Measurements from ENCODE around the gene MMD. TPM values are rescaled to one million over a fixed set of nuclear protein-coding genes. Genes with fewer than 3 reads are reported as not detected.

Gene MMD
- total RNA-seq, 6 experiments from 2014 or later = 2.8 to 17.2 (median 12.4) TPM

GRCh38 chr17:55377671-55378275, 43.9 kb downstream of the MMD start:
- no peak for TF ChIP-seq CTCF (IDR thresholded peaks at IDR 0.05)
- TF ChIP-seq POLR2A (IDR thresholded peaks at IDR 0.05) = no peak
- ATAC-seq (no peak), DNase-seq (no peak)
- 84% methylated on average over 5 of the region's 6 CpGs for WGBS (ENCODE audit: insufficient coverage, low coverage, low lambda C conversion rate, missing lambda C conversion rate)
- Histone ChIP-seq H3K27ac (no peak overlapping the region), H3K4me1 (no peaks in the 10 kb centered on the region), H3K36me3 (no peaks in the 10 kb centered on the region), H3K27me3 (no peaks in the 10 kb centered on the region), H3K9me3 (no peaks in the 10 kb centered on the region), H3K4me3 (no peak overlapping the region)
- intact Hi-C loops (cut with DNase I) = no loop called here

GRCh38 chr17:55368706-55369105, 52.9 kb downstream of the MMD start:
- no peaks in the 10 kb centered on the region for H3K4me1 ChIP-seq
- H3K36me3 ChIP-seq = no peaks in the 10 kb centered on the region
- 20% methylated on average over 1 of the region's 3 CpGs for WGBS (ENCODE audit: insufficient coverage, low coverage, low lambda C conversion rate, missing lambda C conversion rate)
- no peak for DNase-seq
- intact Hi-C loops (cut with DNase I) = no loop called here
- no peak for ATAC-seq
- H3K27me3 ChIP-seq = no peaks in the 10 kb centered on the region
- TF ChIP-seq CTCF (IDR thresholded peaks at IDR 0.05) (no peak), POLR2A (IDR thresholded peaks at IDR 0.05) (no peak)
- no peak overlapping the region for H3K4me3 ChIP-seq
- H3K27ac ChIP-seq = no peak overlapping the region
- no peaks in the 10 kb centered on the region for H3K9me3 ChIP-seq

DNA sequence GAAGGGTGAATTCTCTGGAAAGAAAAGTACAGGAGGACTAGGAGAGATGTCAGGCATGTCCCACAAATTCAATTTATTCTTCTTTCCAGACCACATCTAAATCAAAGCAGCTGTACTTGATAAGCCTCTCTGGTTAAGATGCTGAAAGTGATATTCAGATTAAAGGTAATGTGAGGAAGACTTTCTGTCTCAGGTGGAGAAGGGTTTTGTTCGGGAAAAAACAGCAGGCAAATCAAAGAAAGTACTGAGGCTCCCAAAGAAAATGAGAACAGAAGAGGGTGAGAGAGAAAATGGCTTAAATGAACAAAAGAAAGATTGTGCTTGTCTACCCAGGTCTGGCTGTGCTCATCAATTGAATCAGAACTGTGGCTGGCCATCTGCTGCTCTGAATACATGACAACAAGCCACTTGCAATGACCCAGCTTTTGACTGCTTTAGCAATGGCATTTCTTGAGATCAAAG, 55.6 kb downstream of the MMD start:
- H3K9me3 ChIP-seq = no peaks in the 10 kb centered on the region
- TF ChIP-seq POLR2A (IDR thresholded peaks at IDR 0.05) = no peak
- TF ChIP-seq CTCF (IDR thresholded peaks at IDR 0.05) = no peak
- no peaks in the 10 kb centered on the region for H3K4me1 ChIP-seq
- no peak overlapping the region for H3K27ac ChIP-seq
- no peaks in the 10 kb centered on the region for H3K36me3 ChIP-seq
- H3K27me3 ChIP-seq = no peaks in the 10 kb centered on the region
- ATAC-seq = no peak
- intact Hi-C loops (cut with DNase I) = no loop called here
- 83% methylated on average over 1 of the region's 1 CpG for WGBS (ENCODE audit: insufficient coverage, low coverage, low lambda C conversion rate, missing lambda C conversion rate)
- DNase-seq = no peak
- H3K4me3 ChIP-seq = no peak overlapping the region

- H3K4me3 ChIP-seq = no peak overlapping the region
- no peak overlapping the region for H3K27ac ChIP-seq
- no CpG with 5 or more reads among the region's 1 CpG for WGBS (ENCODE audit: insufficient coverage, low coverage, low lambda C conversion rate, missing lambda C conversion rate)
- no peaks in the 10 kb centered on the region for H3K4me1 ChIP-seq
- H3K9me3 ChIP-seq = no peaks in the 10 kb centered on the region
- no peak for ATAC-seq
- H3K36me3 ChIP-seq = no peaks in the 10 kb centered on the region
- H3K27me3 ChIP-seq = no peaks in the 10 kb centered on the region
- intact Hi-C loops (cut with DNase I) = no loop called here
- no peak for TF ChIP-seq POLR2A (IDR thresholded peaks at IDR 0.05)
- no peak for DNase-seq
These were observed 58.6 kb downstream of the MMD start for GRCh38 chr17:55363033-55363432.

DNA sequence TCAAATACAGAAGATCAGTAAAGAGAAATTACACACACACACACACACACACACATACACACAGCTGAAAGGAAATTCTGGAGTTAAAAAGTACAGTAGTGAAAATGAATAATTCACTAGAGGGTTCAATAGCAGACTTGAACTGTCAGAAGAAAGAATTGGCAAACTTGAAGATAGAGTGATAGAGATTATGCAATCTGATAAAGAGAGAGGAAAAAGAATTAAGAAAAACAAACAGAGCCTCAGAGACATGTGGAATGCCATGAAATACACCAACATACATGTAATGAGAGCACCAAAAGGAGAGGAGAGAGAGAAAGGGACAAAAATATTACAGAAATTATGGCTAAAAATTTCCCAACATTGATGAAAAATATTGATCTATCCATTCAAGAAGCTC, 60.7 kb downstream of the MMD start:
- Histone ChIP-seq H3K4me1 (no peaks in the 10 kb centered on the region), H3K9me3 (no peaks in the 10 kb centered on the region), H3K27me3 (no peaks in the 10 kb centered on the region), H3K27ac (no peak overlapping the region), H3K36me3 (no peaks in the 10 kb centered on the region), H3K4me3 (no peak overlapping the region)
- no peak for DNase-seq
- TF ChIP-seq CTCF (IDR thresholded peaks at IDR 0.05) (no peak), POLR2A (IDR thresholded peaks at IDR 0.05) (no peak)
- no peak for ATAC-seq
- intact Hi-C loops (cut with DNase I) = no loop called here
